A549 (cell line): ENCODE data around the gene PLCB1. TPM values are rescaled to one million over a fixed set of nuclear protein-coding genes. Genes with fewer than 3 reads are reported as not detected.

Experiments used
- ATAC-seq, 2 experiments: fragments of 200-7000 bp in 1 of 2; fragments of >200 bp in 1 of 2; cut with Nextera tagmentation in 1 of 2; cut with Tn5 transposase in 1 of 2; 3 replicates each; pipeline versions ENCODE4 v1.8.0 to v1.9.1; 2018 to 2020; ENCODE audit warnings: mild to moderate bottlenecking in 1 of 2, moderate library complexity in 1 of 2
- CTCF ChIA-PET: fragments of 300-600 bp; sonication (Branson Sonifier 250); formaldehyde crosslinking; extraction: SDS; loops from one replicate; lab custom pipeline; 2021; ENCODE audit warnings: antibody characterized with exemption, inconsistent platforms; lab: Yijun Ruan, JAX
- POLR2A ChIA-PET: fragments of 350-600 bp; formaldehyde crosslinking; extraction: SDS; loops from one replicate; lab custom pipeline; 2021; ENCODE audit warnings: antibody characterized with exemption, inconsistent platforms; lab: Yijun Ruan, JAX
- DNase-seq, 2 experiments: peaks; one replicate each; pipeline versions ENCODE4 v3.0.0 to v3.0.0-alpha.2; 2011 to 2016; ENCODE audit warnings: low read depth in 1 of 2, low spot score in 1 of 2
- FAIRE-seq: peaks from 2 replicates; lab custom pipeline; 2011; peaks lifted over from hg19 to GRCh38; lab: Jason Lieb, UNC
- H3K27ac ChIP-seq, 2 experiments: fragments of >200 bp; sonication (Bioruptor Twin); formaldehyde crosslinking; 3 replicates each; pipeline ENCODE4 v1.5.1; 2016 to 2017
- H3K4me1 ChIP-seq: fragments of >200 bp; sonication (Bioruptor Twin); formaldehyde crosslinking; 3 replicates; pipeline ENCODE4 v1.6.1; 2016
- H3K4me2 ChIP-seq: fragments of >200 bp; sonication (Bioruptor Twin); formaldehyde crosslinking; 3 replicates; pipeline ENCODE4 v1.6.1; 2016
- H3K4me3 ChIP-seq: fragments of >200 bp; sonication (Bioruptor Twin); formaldehyde crosslinking; 3 replicates; pipeline ENCODE4 v1.5.1; 2016
- H3K9me3 ChIP-seq: fragments of >200 bp; sonication (Bioruptor Twin); formaldehyde crosslinking; 3 replicates; pipeline ENCODE4 v1.6.1; 2016
- CEBPB ChIP-seq, 2 experiments: fragments of >200 bp in 1 of 2; sonication (Bioruptor Twin) in 1 of 2; formaldehyde crosslinking in 1 of 2; IDR thresholded peaks; 2 replicates each; pipeline ENCODE4 v1.6.1; 2012 to 2016
- HDAC2 ChIP-seq: fragments of 200-600 bp; sonication (generic); IDR thresholded peaks from 2 replicates; pipeline ENCODE4 v1.6.1; 2016
- HEYL ChIP-seq: fragments of 250-450 bp; sonication (Bioruptor Pico); IDR thresholded peaks from 2 replicates; pipeline ENCODE4 v1.8.0; 2021; ENCODE audit warnings: mild to moderate bottlenecking, moderate library complexity
- HOXA7 ChIP-seq: fragments of 250-450 bp; sonication (Bioruptor Pico); IDR thresholded peaks from 2 replicates; pipeline ENCODE4 v1.5.0; 2020; ENCODE audit warnings: mild to moderate bottlenecking, moderate library complexity
- HOXB13 ChIP-seq: fragments of 250-450 bp; sonication (Bioruptor Pico); IDR thresholded peaks from 2 replicates; pipeline ENCODE4 v1.5.0; 2020; ENCODE audit warnings: low read depth, mild to moderate bottlenecking, moderate library complexity
- JUNB ChIP-seq: fragments of >200 bp; sonication (Bioruptor Twin); formaldehyde crosslinking; IDR thresholded peaks from 2 replicates; pipeline ENCODE4 v1.6.1; 2016
- KDM5A ChIP-seq: fragments of 200-600 bp; sonication (generic); IDR thresholded peaks from 2 replicates; pipeline ENCODE4 v1.6.1; 2016; ENCODE audit warnings: antibody characterized with exemption, mild to moderate bottlenecking
- MAFK ChIP-seq: fragments of 450-650 bp; IDR thresholded peaks from 2 replicates; pipeline ENCODE4 v1.6.1; 2014; ENCODE audit not compliant: partially characterized antibody
- PHF8 ChIP-seq: fragments of 200-600 bp; sonication (generic); IDR thresholded peaks from 2 replicates; pipeline ENCODE4 v1.6.1; 2016; ENCODE audit warnings: low read depth, mild to moderate bottlenecking, antibody characterized with exemption, moderate library complexity, borderline replicate concordance
- POLR2AphosphoS2 ChIP-seq: conservative IDR thresholded peaks from 2 replicates; pipeline ENCODE4 v1.6.1; 2012; ENCODE audit warnings: low read length, improper control_type of control experiment, inconsistent platforms
- WGBS: methylation state at CpG from one replicate; pipeline ENCODE4 v1.1.6; 2017; ENCODE audit errors: missing lambda C conversion rate; 5-methylcytosine and 5-hydroxymethylcytosine counted together
- polyA plus RNA-seq, 4 experiments: library from polyadenylated mRNA; depleted of rRNA in 3 of 4; stranded (reverse); fragments of >200 nt; fragmentation: RNase III in 1 of 4; extraction: RNeasy Plus Mini Kit Qiagen cat#74134 plus additional on column Dnase treatment in 1 of 4; gene quantifications; 2 replicates in 3 of 4; 3 replicates in 1 of 4; pipeline ENCODE4 v1.2.3, GENCODE V29; 2011 to 2017
- TF ChIP-seq, protein P1 (sequence below): fragments of 250-450 bp; sonication (Bioruptor Pico); IDR thresholded peaks from 2 replicates; pipeline ENCODE4 v1.5.0; 2021; ENCODE audit warnings: mild to moderate bottlenecking, moderate library complexity, borderline replicate concordance
- TF ChIP-seq, protein P2 (sequence below): fragments of 200-600 bp; sonication (generic); IDR thresholded peaks from 2 replicates; pipeline ENCODE4 v1.6.1; 2016; ENCODE audit warnings: antibody characterized with exemption, mild to moderate bottlenecking, moderate library complexity

PLCB1 gene
- polyA plus RNA-seq, 2 of the 4 experiments (the other 2 are of a cell fraction), result 0.97 to 6.3 TPM

DNA sequence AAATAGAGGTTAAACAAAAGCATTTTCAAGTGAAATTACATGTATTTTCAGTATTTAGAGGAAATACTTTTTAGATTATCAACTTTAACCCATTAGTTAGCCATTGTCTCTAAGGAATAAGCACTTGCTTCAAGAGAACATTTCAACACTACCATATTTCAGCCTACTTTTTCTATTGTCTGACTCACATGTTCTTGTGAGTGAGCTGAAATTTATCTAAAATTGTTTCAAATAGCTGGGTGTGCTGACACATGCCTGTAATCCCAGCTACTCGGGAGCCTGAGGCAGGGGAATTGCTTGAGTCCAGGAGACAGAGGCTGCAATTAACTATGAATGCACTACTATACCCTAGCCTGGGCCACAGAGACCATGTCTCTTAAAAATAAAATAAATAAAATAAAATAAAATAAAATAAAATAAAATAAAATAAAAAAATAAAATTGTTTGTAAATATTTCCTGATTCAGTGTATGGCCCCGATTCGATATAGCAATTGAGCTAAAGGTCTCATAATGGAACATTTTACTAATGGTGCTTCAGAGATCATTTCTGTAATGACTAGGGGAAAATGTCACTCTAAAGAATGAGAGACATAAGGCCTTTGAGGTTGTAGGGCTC lies 612.3 kb downstream of the PLCB1 start (continued):
- TF ChIP-seq, protein P1, sequence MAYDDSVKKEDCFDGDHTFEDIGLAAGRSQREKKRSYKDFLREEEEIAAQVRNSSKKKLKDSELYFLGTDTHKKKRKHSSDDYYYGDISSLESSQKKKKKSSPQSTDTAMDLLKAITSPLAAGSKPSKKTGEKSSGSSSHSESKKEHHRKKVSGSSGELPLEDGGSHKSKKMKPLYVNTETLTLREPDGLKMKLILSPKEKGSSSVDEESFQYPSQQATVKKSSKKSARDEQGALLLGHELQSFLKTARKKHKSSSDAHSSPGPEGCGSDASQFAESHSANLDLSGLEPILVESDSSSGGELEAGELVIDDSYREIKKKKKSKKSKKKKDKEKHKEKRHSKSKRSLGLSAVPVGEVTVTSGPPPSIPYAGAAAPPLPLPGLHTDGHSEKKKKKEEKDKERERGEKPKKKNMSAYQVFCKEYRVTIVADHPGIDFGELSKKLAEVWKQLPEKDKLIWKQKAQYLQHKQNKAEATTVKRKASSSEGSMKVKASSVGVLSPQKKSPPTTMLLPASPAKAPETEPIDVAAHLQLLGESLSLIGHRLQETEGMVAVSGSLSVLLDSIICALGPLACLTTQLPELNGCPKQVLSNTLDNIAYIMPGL, result no peak

DNA sequence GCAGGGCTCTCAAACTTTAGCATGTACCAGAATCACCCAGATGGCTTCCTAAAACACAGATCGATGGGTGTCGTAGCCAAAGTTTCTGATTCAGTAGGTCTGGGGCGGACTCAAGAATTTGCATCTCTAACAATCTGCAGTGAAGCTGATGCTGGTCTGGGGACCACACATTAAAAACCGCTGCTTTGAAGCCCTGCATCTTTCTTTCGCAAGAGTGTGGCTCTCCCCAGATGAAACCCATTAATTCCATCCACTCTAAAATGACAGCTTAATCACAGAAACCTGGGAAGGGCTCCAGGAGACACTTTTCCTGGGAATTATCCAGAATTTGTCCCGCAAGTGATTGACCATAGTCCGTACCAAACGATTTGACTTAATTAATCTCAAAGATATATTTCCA lies 617.0 kb downstream of the PLCB1 start:
- 68% methylated on average over 8 of the region's 8 CpGs for WGBS
- Histone ChIP-seq H3K4me3 (no peak overlapping the region), H3K4me1 (no peaks in the 10 kb centered on the region), H3K4me2 (no peak overlapping the region), H3K9me3 (no peaks in the 10 kb centered on the region), H3K27ac (no peak overlapping the region)
- POLR2A ChIA-PET, result no interaction called here
- no peak for FAIRE-seq
- TF ChIP-seq HDAC2 (no peak), PHF8 (no peak), CEBPB (IDR thresholded peaks at IDR 0.05) (peak in 1 of 2 experiments; percentile 6; a peak in 1 of 4 replicates)
- no peak for ATAC-seq
- CTCF ChIA-PET, result interaction anchor here (1.1 to 4.0 kb wide), 4 partner anchors 11 to 611 kb away, joined by 3 to 25 read pairs (median 12); no protein-coding TSS in a partner anchor
- no peak for DNase-seq

DNA sequence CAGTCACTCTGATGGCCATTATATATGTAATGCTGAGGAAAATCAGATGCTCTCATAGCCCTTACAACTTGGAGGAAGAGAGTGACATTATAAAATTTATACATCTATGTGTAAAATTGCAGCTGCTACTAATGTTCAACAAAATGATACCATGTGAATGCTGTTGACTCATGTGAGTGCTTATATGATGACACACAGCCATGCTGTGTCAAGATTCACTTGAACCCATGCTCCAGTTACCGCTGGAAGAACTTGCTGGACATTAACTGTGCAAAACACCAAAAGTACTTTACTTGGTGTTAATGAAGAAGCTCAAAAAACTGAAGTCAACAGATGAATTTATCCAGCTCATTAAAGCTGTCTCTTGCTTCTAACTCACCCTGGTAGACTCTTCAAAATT lies 617.9 kb downstream of the PLCB1 start:
- FAIRE-seq, result no peak
- Histone ChIP-seq H3K4me1 (no peaks in the 10 kb centered on the region), H3K9me3 (no peaks in the 10 kb centered on the region), H3K27ac (no peak overlapping the region), H3K4me3 (no peak overlapping the region), H3K4me2 (no peak overlapping the region)
- WGBS, result 30% methylated on average over 1 of the region's 1 CpG
- TF ChIP-seq JUNB (no peak), POLR2AphosphoS2 (no peak), HOXA7 (CRISPR knock-in tag) (no peak), KDM5A (no peak), HEYL (CRISPR knock-in tag) (no peak)
- TF ChIP-seq, protein P2, sequence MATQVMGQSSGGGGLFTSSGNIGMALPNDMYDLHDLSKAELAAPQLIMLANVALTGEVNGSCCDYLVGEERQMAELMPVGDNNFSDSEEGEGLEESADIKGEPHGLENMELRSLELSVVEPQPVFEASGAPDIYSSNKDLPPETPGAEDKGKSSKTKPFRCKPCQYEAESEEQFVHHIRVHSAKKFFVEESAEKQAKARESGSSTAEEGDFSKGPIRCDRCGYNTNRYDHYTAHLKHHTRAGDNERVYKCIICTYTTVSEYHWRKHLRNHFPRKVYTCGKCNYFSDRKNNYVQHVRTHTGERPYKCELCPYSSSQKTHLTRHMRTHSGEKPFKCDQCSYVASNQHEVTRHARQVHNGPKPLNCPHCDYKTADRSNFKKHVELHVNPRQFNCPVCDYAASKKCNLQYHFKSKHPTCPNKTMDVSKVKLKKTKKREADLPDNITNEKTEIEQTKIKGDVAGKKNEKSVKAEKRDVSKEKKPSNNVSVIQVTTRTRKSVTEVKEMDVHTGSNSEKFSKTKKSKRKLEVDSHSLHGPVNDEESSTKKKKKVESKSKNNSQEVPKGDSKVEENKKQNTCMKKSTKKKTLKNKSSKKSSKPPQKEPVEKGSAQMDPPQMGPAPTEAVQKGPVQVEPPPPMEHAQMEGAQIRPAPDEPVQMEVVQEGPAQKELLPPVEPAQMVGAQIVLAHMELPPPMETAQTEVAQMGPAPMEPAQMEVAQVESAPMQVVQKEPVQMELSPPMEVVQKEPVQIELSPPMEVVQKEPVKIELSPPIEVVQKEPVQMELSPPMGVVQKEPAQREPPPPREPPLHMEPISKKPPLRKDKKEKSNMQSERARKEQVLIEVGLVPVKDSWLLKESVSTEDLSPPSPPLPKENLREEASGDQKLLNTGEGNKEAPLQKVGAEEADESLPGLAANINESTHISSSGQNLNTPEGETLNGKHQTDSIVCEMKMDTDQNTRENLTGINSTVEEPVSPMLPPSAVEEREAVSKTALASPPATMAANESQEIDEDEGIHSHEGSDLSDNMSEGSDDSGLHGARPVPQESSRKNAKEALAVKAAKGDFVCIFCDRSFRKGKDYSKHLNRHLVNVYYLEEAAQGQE, result no peak
- no peak for DNase-seq
- ChIA-PET CTCF (interaction anchor here (1.0 to 4.0 kb wide), 13 partner anchors 10 to 860 kb away, joined by 3 to 25 read pairs (median 5); no protein-coding TSS in a partner anchor), POLR2A (no interaction called here)
- no peak for ATAC-seq

DNA sequence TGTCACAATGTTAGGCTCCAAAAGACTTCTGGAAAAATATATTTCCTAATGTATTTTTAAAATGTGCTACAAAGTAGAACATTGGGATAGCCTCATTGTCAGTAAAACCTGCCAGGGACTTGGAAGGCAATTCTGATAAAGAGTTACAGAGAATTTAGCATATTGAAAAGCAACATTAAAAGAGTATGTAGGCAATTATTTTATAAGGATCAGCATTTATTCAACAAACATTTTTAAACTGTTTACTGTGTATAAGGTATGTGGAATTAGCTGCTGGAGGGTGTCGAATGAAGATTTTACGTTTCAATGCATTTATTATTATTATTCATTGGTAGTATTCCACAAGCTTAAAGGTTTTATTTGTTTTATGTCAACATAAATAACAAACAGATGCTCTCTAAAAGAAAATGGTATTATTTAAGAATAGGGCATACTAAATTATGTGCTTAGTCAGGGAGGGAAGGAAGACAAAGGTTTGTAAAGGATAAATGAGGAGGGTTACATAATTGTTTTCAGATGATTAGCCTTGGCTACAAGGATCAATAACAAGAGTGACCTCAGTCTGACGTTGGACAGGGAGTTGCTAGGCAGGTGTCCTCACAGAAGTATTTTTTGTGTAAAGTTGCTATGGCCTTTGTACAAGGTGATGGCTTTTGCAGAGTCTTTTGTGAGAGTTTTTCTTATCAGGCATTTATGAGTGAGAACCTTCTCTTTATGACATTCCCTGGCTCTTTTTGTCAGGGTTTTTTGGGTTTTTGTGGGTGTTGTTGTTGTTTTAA lies 623.5 kb downstream of the PLCB1 start:
- H3K4me1 ChIP-seq, result peaks cover 21% of the 10 kb centered on the region
- 74% methylated on average over 3 of the region's 3 CpGs for WGBS
- ATAC-seq, result no peak
- peak; percentile 7 for FAIRE-seq
- peak overlapping the region; percentile 49; the same call in 2 of the 3 replicates for H3K4me2 ChIP-seq
- POLR2A ChIA-PET, result interaction anchor here (0.6 kb wide), 1 partner anchor 16 kb away, joined by 9 read pairs; no protein-coding TSS in a partner anchor
- H3K4me3 ChIP-seq, result no peak overlapping the region
- DNase-seq, result no peak
- H3K27ac ChIP-seq, result peak overlapping the region; percentile 55 to 78; a peak in 4 of 6 replicates
- CTCF ChIA-PET, result interaction anchor here (0.9 to 1.5 kb wide), 5 partner anchors 11 to 1990 kb away, joined by 3 to 5 read pairs (median 4); no protein-coding TSS in a partner anchor
- peak; percentile 50 for TF ChIP-seq MAFK
- TF ChIP-seq HOXB13 (CRISPR knock-in tag), result no peak
- TF ChIP-seq, all 56 proteins: peak for 1
- no peaks in the 10 kb centered on the region for H3K9me3 ChIP-seq
